Globus pallidus (tissue), 1 donor: ENCODE results near the gene SDSL.

ENCODE experiments used
- DNase-seq: peaks from one replicate; pipeline ENCODE4 v3.0.0-alpha.2; 2015; ENCODE audit warnings: low spot score

Gene SDSL, protein sequence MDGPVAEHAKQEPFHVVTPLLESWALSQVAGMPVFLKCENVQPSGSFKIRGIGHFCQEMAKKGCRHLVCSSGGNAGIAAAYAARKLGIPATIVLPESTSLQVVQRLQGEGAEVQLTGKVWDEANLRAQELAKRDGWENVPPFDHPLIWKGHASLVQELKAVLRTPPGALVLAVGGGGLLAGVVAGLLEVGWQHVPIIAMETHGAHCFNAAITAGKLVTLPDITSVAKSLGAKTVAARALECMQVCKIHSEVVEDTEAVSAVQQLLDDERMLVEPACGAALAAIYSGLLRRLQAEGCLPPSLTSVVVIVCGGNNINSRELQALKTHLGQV

DNA sequence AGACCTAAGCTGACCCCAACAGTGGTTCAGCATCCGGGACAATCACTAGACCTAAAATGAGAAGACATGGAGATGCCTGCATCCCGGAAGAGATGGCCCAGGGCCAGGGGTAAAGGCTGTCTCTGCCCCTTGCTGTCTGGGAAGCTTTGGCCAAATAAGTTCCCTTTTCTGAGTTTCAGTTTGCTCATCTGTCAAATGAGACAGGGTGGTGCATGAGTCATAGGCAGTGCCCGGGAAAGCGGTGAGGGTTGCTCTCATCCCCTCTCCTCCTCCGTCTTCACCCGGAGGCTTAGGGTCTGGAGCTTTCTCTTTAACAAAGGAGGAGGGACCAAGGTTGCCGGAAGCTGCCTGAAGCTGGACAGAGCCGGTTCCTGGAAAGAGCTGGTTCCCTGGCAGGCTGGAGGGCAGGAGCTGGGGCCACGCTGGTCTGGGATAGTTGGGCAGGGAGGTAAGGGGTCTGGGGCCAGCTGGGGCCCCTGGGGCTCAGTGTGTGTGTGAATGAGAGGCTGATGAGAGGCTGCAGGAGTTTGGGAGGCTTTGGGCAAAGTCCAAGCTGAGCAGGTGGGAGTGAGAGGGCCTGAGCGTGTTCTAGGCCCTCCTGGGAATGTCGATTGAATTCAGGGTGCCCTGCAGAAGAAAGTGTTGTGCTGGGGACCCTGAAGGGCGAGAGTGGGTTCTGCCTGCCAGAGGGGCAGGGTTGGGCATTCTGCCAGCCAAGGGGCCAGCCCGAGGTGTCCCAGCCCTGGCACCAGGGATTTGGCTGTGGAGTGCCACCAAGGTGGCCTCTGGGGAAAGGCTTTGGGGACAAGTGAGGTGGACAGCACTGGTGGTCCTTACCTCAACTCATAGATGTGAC is at the start of gene SDSL:
Gene SDSL (plus strand): TSS at position 351 of the 856 bp plus-strand sequence. CDS start 5,603 bp downstream, outside the sequence.
- DNase-seq: peak; percentile 60

DNA sequence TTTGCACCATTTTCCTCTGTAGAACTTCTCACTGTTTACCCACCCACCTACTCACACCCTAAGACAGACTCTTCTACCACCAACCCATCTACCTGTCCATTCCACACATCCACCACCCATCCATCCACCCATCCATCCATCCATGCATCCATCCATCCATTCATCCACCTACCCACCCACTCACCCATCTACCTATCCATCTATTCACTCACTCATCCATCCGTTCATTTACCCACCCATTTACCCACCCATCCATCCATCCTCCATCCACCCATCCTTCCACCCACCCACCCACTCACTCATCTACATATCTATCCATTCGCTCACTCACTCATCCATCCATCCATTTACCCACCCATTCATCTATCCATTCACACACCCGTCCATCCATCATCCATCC is 48.7 kb upstream of the SDSL start:
- no peak for DNase-seq

DNA sequence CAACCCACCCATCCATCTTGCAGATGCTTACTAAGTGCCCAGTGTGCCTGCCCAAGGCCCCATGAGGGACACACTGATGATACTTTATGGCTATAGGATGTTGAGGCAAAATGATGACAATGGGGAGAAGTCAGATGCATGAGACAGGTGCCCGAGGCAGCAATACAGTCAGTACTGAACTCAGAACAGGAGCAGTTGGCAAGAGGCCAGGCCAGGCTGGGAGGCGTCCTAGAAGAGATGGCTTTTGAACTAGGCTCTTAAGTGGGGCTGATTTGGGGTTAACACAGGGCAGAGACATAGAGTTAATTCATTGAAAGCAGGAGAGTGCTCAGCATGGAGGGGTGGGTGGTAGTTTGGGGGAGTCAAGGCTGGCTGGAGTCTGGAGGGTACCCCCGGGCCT is 48.2 kb upstream of the SDSL start:
- DNase-seq: no peak

DNA sequence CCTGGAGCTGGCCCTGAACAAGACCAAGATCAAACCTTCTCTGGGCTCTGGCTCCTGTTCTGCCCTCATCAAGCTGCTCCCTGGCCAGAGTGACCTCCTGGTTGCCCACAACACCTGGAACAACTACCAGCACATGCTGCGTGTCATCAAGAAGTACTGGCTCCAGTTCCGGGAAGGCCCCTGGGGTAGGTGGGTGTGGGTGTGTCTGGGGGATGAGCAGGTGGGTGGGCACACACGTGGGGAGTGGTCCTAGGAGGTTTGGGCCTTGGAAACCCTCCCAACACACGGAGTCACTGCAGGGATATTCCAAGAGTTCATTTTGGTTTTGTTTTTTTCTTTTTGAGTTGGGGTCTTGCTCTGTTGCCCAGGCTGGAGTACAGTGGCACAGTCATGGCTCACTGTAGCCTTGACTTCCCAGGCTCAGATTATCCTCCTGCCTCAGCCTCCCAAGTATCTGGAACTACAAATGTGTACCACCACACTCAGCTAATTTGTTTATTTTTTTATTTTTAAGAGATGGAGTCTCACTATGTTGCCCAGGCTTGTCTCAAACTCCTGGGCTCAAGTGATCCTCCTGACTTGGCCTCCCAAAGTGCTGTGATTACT is 47.3 kb upstream of the SDSL start:
- no peak for DNase-seq

DNA sequence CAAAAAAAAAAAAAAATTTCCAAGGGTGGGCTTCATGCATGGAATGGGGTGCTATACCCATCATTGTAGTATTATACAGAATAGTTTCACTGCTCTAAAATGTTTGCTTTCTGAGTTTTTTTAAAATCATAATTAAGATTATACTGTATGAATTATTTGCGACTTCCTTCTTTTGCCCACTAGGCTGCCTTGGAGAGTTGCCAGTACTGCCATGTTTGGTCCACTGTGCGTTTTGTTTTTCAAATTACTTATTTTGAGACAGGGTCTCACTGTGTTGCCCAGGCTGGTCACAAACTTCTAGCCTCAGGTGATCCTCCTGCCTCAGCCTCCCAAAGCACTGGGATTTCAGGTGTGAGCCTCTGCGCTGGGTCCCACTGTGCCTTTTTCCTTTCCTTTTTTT is 43.9 kb upstream of the SDSL start:
- DNase-seq: no peak

DNA sequence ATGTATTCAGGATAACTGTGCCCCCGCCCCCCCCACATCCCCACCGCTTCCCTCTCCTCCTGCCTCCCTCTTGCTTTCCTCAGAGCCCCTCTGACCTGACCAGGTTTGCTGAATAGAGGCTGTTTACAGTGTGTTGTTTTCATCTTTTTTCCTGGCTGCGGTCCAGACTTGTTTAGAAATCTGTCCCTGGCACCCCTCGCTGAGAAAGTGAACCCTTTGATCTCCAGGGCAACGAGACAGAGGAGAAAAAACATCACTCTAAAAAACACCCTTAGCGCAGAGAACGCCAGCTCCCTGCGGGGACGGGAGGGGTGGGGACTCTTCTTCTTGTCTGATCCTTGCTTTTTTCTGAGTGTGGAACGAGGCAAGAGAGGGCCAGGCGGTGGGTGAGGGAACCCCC is 41.0 kb upstream of the SDSL start:
- DNase-seq: no peak

DNA sequence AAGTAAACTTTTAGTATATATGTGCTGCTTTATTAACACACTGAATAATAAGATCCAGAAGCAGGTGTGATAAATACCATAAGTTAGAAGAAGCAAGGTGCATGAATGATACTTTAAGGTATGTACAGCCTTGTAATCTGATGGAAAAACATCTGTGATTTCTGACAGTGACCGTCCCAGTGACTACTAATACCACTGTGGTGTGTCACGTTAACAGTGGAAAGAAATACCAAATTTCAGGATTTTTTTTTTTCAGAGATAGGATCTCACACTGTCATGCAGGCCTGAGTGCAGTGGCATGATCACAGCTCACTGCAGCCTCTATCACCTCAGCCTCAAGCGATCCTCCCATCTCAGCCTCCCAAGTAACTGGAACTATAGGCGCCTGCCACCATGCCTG is 40.0 kb upstream of the SDSL start:
- no peak for DNase-seq

DNA sequence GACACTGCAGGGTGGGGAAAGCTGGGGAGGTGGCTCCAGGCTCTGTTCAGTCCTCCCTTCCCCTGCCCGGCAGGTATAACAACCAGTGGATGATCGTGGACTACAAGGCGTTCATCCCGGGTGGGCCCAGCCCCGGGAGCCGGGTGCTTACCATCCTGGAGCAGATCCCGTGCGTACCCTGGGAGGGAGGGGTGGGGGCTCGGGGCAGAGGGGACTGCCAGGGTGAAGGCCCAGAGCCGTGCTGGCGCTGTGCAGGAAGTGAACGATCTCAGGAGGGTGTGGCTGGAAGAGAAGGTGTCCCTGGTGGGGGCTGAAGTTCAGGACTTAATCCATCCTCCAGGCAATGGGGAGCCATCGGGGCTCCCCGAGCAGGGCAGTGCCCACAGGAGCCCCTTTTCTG is 37.4 kb upstream of the SDSL start:
- DNase-seq: no peak

DNA sequence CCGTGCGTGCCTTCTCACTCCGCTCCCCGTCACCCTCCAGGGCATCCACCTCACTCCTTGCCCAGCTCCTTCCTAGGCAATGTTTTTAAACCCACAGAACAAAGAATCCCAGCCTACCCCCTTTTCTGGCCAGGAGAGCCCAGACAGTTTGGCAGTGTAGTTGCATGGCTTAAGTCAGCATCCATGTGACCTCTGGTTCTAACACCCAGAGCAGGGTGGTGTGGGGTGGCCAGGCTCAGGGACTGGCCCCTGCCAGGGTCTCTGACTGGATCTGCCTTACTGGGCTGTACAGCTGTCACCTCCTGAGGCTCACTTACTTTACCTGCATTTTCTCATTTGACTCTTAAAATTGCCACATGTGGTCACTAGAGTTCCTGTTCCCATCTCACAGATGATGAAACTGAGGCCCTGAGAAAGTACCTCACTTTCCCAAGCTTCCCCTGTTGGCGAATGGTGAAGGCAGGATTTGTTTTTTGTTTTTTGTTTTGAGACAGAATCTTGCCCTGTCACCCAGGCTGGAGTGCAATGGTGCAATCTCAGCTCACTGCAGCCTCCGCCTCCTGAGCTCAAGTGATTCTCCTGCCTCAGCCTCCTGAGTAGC is 36.8 kb upstream of the SDSL start:
- DNase-seq: peak; percentile 37

DNA sequence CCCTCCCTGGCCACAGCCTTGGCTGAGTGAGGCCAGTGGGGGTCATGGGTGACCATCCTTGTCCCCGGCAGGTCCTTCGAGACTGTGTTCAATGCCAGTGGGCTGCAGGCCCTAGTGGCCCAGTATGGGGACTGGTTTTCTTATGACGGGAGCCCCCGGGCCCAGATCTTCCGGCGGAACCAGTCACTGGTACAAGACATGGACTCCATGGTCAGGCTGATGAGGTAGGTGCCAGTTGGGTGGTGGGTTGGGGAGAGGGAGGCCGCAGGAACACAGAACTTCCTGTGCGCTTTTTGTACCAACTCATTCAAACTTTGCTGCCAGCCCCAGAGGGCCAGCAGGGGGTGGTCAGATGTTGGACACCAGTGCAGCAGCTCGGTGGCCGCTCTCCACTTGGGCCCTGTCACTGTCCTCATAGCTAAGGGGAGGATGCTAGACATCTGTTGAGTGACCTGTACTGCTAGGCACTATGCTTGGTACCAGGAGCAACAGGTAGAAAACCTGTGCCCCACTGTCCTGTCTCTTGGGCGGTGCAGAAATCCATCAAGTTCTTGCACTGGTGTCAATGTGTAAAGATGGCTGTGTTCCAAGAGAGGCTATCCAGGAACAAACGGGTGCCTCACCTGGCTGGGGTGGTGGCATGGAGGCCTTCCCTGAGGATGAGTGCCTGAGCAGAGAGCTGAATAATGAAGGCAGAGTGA is 35.2 kb upstream of the SDSL start:
- no peak for DNase-seq

DNA sequence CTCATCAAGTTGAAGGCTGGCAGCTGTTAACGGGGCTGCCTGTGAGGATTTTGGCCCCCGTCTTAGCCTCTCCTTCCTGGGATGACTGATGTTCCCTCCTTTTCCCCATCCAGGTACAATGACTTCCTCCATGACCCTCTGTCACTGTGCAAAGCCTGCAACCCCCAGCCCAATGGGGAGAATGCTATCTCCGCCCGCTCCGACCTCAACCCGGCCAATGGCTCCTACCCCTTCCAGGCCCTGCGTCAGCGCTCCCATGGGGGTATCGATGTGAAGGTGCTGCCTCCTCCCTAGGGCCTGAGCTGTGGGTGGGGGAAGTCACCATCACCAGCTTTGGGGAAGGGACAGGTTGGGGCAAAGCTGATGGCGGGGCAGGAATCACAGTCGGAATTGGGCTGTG is 34.5 kb upstream of the SDSL start:
- no peak for DNase-seq

DNA sequence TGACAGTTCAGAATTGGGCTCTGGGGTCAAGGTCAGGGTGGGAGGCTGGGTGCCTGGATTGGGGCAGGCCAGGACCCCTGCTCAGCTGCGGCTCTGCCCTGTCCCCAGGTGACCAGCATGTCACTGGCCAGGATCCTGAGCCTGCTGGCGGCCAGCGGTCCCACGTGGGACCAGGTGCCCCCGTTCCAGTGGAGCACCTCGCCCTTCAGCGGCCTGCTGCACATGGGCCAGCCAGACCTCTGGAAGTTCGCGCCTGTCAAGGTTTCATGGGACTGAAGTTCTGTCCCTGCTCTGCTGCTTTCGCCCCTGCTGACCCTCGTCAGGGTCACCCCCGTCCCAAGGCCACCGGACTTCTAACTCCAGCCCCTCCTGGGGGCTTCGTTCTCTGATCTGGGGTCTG is 33.8 kb upstream of the SDSL start:
- no peak for DNase-seq

DNA sequence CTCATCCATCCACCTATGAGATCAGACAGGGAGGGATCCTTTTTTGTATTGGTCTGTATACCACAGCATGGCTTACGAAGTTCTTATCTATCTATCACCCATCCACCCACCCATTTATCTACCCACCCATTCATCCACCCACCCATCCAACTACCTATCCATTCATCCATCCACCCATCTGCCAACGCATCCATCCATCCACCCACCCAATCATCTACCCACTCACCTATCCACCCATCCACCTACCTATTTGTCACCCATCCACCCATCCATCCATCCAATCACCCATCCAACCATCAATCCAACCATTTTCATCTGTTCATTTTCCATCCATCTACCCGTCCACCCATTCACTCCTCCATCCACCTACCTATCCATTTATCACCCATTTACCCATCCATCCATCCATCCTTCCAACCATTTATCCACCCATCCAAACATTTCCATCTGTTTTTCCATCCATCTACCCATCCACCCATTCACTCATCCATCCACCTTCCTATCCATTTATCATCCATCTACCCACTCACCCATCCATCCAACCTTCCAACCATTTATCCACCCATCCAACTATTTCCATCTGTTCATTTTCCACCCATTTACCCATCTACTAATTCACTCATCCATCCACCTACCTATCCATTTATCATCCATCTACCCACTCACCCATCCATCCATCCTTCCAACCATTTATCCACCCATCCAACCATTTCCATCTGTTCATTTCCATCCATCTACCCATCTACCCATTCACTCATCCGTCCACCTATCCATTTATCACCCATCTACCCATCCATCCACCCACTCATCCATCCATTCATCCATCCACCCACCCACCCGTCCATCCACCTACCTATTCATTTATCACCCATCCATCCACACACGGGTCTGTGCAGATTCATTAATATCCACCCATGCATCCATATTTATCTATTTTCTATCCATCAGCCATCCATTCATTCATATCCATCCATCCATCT is 31.8 kb upstream of the SDSL start:
- no peak for DNase-seq

DNA sequence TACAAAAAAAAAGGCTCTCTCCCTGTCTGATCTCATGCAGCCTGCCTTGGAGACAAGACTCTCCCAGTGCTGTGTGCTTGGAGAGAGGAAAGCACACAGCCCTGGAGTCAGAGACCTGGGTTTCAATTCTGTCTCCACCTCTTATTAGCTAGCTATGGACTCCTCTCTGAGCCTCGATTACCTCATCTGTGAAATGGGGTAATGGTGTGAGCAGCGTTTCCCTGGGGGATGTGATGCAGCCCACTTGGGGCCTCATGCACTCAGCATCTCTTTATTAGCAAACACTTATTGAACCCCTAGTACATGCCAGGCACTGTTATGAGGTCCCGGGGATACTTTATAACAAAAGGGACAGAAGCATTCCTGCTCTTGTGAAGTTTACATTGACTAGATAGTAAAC is 31.0 kb upstream of the SDSL start:
- DNase-seq: no peak

DNA sequence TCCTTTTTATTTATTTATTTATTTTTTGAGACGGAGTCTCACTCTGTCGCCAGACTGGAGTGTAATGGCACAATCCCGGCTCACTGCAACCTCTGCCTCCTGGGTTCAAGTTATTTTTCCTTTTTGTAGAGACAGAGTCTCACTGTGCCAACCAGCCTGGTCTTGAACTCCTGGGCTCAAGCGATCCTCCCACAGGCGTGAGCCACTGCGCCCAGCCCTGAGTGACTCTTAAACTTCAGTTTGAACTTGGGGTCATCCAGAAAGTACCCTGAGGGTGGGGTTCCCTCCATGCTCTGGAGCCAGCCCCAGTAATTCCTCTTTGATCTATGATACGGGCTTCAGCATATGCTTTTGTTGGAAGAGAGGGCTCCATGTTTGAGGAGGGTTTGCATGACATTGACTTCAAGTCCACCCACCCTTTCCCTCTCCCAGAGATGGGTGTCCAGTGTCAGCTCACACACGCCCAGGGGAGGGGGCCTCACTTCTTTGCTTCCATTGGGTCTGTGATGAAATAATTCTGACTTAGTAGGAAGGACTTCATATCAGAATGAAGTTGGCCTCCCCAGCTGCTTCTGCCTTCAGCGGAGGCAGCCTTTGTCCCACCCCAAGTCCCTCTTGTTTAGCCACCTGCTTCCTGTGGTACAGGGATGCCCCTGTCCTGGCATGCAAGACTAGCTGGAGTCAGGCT is 30.4 kb upstream of the SDSL start:
- no peak for DNase-seq

DNA sequence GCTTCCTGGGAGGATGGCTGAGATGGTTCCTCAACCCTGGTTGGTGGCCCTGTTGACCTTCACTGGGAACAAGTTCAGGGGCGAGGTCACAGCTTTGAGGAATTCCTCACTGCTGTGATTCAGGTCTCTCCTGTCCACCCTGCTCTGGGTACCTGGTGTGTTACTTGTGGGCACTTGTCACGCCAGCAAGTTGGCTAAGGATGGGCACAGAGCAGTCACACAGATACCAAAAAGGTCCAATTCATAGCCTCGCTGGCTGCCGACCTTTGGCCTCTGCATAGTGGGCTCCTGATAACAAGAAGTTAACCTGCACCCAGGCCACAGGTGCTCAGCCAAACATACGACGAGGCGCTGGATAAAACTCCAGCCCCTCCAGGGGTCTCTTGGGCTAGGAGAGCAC is 29.7 kb upstream of the SDSL start:
- DNase-seq: no peak

DNA sequence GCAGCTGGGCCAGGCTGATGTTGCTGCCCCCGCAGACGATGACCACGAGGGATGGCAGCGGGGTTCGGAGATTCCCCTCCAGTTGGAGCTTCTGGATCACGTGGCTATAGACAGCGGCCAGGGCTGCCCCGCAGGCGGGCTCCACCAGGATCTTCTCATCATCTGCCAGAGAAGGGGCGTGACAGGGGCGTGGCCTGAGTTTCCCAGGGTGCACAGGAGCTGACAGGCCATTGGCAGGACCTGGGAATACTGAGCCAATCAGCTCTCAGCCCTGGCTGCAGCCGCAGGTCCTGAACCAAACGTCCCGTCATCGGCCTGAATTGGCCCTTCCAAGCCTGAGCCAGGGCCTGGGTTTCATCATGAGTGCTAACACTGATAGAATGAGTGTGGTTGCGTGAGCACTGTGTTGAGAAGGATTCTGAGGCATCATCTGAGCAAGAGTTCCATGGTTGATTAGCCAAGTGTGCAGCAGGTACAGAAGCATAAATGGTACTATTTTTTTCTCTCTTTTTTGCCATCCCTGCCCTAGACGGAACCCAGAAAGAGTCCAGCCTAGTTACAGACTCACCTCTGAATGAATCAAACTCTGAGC is 29.1 kb upstream of the SDSL start:
- no peak for DNase-seq

DNA sequence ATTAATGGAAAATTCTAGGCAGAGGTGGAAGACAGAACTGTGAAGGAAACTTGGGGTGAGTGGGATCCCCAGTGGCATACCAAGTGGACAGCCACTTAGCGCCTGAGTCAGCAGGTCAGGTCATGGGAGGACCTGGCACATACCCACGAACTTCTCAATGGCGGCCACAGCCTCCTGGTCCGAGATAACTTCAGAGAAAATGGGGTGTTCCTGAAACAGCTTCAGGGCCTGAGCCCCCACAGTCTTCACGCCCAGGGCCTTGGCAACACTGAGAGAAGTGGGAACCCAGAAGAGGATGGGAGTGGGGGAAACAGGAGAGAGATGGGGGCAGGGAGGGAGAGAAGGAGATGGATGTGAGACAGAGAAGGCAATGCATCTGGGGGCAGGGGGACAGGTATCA is 28.4 kb upstream of the SDSL start:
- no peak for DNase-seq

DNA sequence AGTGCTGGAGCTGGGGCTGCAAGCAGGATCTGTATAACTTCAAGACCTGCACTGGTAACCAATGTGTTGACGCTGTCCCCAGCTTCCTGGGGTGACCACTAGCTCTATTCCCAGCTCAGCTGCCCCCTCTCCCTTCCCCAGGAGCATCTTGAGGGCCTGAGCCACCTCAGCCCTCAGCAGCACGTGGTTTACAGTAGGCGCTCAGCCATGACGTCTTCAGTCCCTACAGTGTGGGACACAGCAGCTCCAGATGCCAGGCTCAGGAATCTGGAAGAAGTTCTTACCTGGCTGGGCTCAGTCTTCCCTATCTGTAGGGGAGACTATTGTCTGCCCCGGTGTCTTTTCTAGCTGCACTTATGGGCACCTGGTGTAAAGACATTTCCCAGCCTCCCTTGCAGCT is 27.1 kb upstream of the SDSL start:
- no peak for DNase-seq

DNA sequence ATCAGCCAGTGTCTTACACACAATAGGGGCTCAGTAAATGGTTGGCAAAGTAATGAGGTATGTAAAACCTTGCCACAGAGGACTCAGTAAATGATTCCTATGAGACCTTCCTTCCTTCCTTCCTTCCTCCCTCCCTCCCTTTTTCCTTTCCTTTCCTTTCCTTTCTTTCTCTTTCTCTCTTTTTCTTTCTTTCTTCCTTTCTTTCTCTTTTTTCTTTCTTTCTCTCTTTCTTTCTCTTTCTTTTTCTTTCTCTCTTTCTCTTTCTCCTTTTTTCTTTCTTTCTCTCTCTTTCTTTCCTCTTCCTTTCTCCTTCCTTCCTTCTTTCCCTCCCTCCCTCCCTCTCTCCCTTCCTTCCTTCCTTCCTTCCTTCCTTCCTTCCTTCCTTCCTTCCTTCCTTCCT is 26.0 kb upstream of the SDSL start:
- DNase-seq: no peak
